H1 (cell line): Measurements from ENCODE around the gene RNF225. TPM values are rescaled to one million over a fixed set of nuclear protein-coding genes. Genes with fewer than 3 reads are reported as not detected.

Experiments used
- CHD7 ChIP-seq: fragments of 300-600 bp; sonication (generic); IDR thresholded peaks from 2 replicates; pipeline ENCODE4 v1.7.1; 2012; ENCODE audit warnings: low read length, moderate library complexity, mild to moderate bottlenecking, inconsistent platforms; ENCODE audit not compliant: insufficient replicate concordance
- GABPA ChIP-seq: IDR thresholded peaks from 2 replicates; pipeline ENCODE4 v1.6.1; 2011; ENCODE audit warnings: mild to moderate bottlenecking, low read length, moderate library complexity, borderline replicate concordance; ENCODE audit not compliant: insufficient read depth
- GTF2F1 ChIP-seq: IDR thresholded peaks from 2 replicates; pipeline ENCODE4 v1.6.1; 2012; ENCODE audit warnings: low read depth, low read length, improper control_type of control experiment, borderline replicate concordance
- HDAC6 ChIP-seq: IDR thresholded peaks from one replicate; pipeline ENCODE4 v1.7.1; 2012; ENCODE audit warnings: low read depth, mild to moderate bottlenecking, inconsistent platforms, low read length, moderate library complexity
- JUND ChIP-seq: IDR thresholded peaks from 2 replicates; pipeline ENCODE4 v1.6.1; 2011; ENCODE audit warnings: mild to moderate bottlenecking, improper control_type of control experiment, low read length
- KDM1A ChIP-seq: fragments of 200-600, 300-600 bp; sonication (generic); IDR thresholded peaks from 2 replicates; pipeline ENCODE4 v1.7.1; 2016; ENCODE audit warnings: mild to moderate bottlenecking, low read length, borderline replicate concordance
- PHF8 ChIP-seq: fragments of 200-600 bp; sonication (generic); conservative IDR thresholded peaks from 2 replicates; pipeline ENCODE4 v1.7.1; 2012; ENCODE audit warnings: low read depth, mild to moderate bottlenecking, inconsistent platforms, low read length, moderate library complexity
- SP4 ChIP-seq: IDR thresholded peaks from 2 replicates; pipeline ENCODE4 v1.6.1; 2012; ENCODE audit warnings: low read length, inconsistent platforms
- polyA plus RNA-seq, 7 experiments: library from polyadenylated mRNA; depleted of rRNA in 3 of 7; stranded (reverse) in 5 of 7; unstranded in 2 of 7; fragments of >200 nt in 5 of 7; fragments of 200-250 nt in 2 of 7; gene quantifications; 1 replicate in 5 of 7; 2 replicates in 1 of 7; 4 replicates in 1 of 7; pipeline versions ENCODE4 v1.2.1 to v1.2.3, GENCODE V29; 2011 to 2013; ENCODE audit warnings: missing spikeins in 2 of 7, mixed read lengths in 2 of 7
- total RNA-seq: library from RNA; stranded (reverse); fragmentation: NEBNext Ultra II Directional; extraction: Animal tissue kit (Norgen Biotek cat#: 25700); gene quantifications from 2 replicates; pipeline ENCODE4 v1.2.1, GENCODE V29; 2021

RNF225 gene
- total and polyA plus RNA-seq, 2 of the 8 experiments (the other 6 are each of a cell fraction or from before 2014, with no cell fraction given) = 0.17 to 1.0 TPM

GRCh38 chr19:58439576-58440554 lies 44.4 kb downstream of the RNF225 start, which contains the start of gene ZNF132 (continued):
- no peak for TF ChIP-seq KDM1A
- no peak for TF ChIP-seq GTF2F1
- no peak for TF ChIP-seq SP4
- TF ChIP-seq CHD7 = no peak
- TF ChIP-seq GABPA = peak; percentile 83; the same call in 1 of the 2 replicates
- no peak for TF ChIP-seq HDAC6
- peak; percentile 79 for TF ChIP-seq PHF8
- no peak for TF ChIP-seq JUND
